ENCODE measurements around the gene OR4D11. TPM values are rescaled to one million over a fixed set of nuclear protein-coding genes. Genes with fewer than 3 reads are reported as not detected.

Gene OR4D11
- total and polyA plus RNA-seq, 2 of the 13 experiments (the other 11 are each of a cell fraction or from before 2014, with no cell fraction given), result not detected

DNA sequence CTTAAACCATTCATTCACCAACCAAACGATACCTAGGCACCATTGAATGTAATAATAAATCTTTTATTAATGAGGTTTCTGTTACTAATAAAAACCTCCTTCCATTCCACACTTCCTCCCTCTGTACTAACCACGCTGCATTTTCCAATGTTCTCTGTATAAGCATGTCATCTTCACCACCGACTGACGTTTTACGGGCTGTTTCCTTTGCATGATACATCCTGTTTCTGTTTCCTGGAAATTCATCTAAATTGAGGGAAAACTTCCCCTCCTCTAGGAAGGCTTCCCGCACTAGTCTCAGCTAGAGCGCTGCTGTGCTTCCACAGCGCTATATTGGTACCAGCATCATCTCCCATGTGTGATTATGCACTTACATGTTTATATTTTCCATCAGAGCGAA lies 28.2 kb upstream of the OR4D11 start:
- Histone ChIP-seq H3K9me3 (ENCODE audit: low read length) (no peaks in the 10 kb centered on the region), H4K20me1 (ENCODE audit: insufficient read depth, low read length) (no peaks in the 10 kb centered on the region), H3K79me2 (ENCODE audit: insufficient read depth, low read length) (no peaks in the 10 kb centered on the region), H3K4me2 (ENCODE audit: low read depth, low read length) (no peak overlapping the region), H3K36me3 (replicated peaks in 1 of 2; ENCODE audit: control insufficient read depth in 1 of 2, insufficient read depth in 2 of 2, low read length in 2 of 2) (no peaks in the 10 kb centered on the region), H3K9ac (ENCODE audit: insufficient read depth, low read depth, low read length) (no peak overlapping the region), H3K4me1 (ENCODE audit: insufficient read depth, low read length) (no peaks in the 10 kb centered on the region), H3K4me3 (replicated peaks in 1 of 3; ENCODE audit: insufficient read depth in 1 of 3, low read depth in 2 of 3, low read length in 3 of 3) (no peak overlapping the region), H3K27me3 (ENCODE audit: control insufficient read depth in 1 of 2, insufficient read depth in 2 of 2, low read length in 2 of 2) (no peaks in the 10 kb centered on the region), H2AFZ (ENCODE audit: low read length) (no peak overlapping the region), H3K27ac (ENCODE audit: extremely low read length, insufficient read depth, low read length) (no peak overlapping the region)
- intact Hi-C loops (cut with micrococcal nuclease; ENCODE audit: unreplicated experiment), result no loop called here
- FAIRE-seq (no peak), DNase-seq (ENCODE audit: low spot score) (no peak), ATAC-seq (no peak)
- no TSS peak for BruUV-seq (replicated peaks)
- ChIA-PET CTCF (ENCODE audit: low intra/inter-chr PET ratio, low total read pairs) (no interaction called here), POLR2A (no interaction called here)
- WGBS (ENCODE audit: low lambda C conversion rate), result 25% methylated on average over 9 of the region's 9 CpGs
- in situ Hi-C loops (cut with HindIII; ENCODE audit: extremely low pct_ligation_motif_present, low pct_unique_long_range_greater_than_20kb), result no loop called here
- no peak for TF ChIP-seq TAF15 (IDR thresholded peaks at IDR 0.05; ENCODE audit: low read depth, low read length, poor library complexity, severe bottlenecking)
- no peak for TF ChIP-seq ZNF558 (CRISPR knock-in tag; IDR thresholded peaks at IDR 0.05; ENCODE audit: borderline replicate concordance)
- TF ChIP-seq DZIP1 (CRISPR knock-in tag; IDR thresholded peaks at IDR 0.05), result no peak
- no peak for TF ChIP-seq NONO (IDR thresholded peaks at IDR 0.05)
- no peak for TF ChIP-seq NONO (CRISPR knock-in tag; conservative IDR thresholded peaks at IDR 0.05)
- no peak for TF ChIP-seq SP140L (CRISPR knock-in tag; IDR thresholded peaks at IDR 0.05; ENCODE audit: borderline replicate concordance)
- TF ChIP-seq, protein P1, sequence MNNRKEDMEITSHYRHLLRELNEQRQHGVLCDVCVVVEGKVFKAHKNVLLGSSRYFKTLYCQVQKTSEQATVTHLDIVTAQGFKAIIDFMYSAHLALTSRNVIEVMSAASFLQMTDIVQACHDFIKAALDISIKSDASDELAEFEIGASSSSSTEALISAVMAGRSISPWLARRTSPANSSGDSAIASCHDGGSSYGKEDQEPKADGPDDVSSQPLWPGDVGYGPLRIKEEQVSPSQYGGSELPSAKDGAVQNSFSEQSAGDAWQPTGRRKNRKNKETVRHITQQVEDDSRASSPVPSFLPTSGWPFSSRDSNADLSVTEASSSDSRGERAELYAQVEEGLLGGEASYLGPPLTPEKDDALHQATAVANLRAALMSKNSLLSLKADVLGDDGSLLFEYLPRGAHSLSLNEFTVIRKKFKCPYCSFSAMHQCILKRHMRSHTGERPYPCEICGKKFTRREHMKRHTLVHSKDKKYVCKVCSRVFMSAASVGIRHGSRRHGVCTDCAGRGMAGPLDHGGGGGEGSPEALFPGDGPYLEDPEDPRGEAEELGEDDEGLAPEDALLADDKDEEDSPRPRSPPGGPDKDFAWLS (CRISPR knock-in tag; IDR thresholded peaks at IDR 0.05; ENCODE audit: borderline replicate concordance), result no peak
- TF ChIP-seq SRSF9 (IDR thresholded peaks at IDR 0.05; ENCODE audit: borderline replicate concordance, insufficient read depth, low read depth, low read length, poor library complexity, severe bottlenecking), result no peak
- no peak for TF ChIP-seq MAF1 (CRISPR knock-in tag; IDR thresholded peaks at IDR 0.05; ENCODE audit: borderline replicate concordance)
- no peak for TF ChIP-seq GMEB1 (CRISPR knock-in tag; IDR thresholded peaks at IDR 0.05; ENCODE audit: borderline replicate concordance)
- no peak for TF ChIP-seq ZSCAN22 (CRISPR knock-in tag; IDR thresholded peaks at IDR 0.05)
- no peak for TF ChIP-seq RORA (CRISPR knock-in tag; IDR thresholded peaks at IDR 0.05)
- no peak for TF ChIP-seq SOX13 (IDR thresholded peaks at IDR 0.05)
- no peak for TF ChIP-seq SOX13 (CRISPR knock-in tag; conservative IDR thresholded peaks at IDR 0.05 in 1 of 2, IDR thresholded peaks at IDR 0.05 in 1 of 2)
- no peak for TF ChIP-seq U2AF2 (IDR thresholded peaks at IDR 0.05; ENCODE audit: low read depth, low read length)
- no peak for TF ChIP-seq SKI (IDR thresholded peaks at IDR 0.05; ENCODE audit: partially characterized antibody)
- TF ChIP-seq ZNF607 (CRISPR knock-in tag; IDR thresholded peaks at IDR 0.05; ENCODE audit: borderline replicate concordance), result no peak
- TF ChIP-seq ZFP41 (CRISPR knock-in tag; IDR thresholded peaks at IDR 0.05; ENCODE audit: borderline replicate concordance), result no peak
